Neutrophil (primary cell): ENCODE data around the gene CCDC138.

Experiments
- H3K27ac ChIP-seq: fragments of 200-600 bp; sonication (generic); 2 replicates; pipeline ENCODE4 v1.5.1; 2016; ENCODE audit warnings: mild to moderate bottlenecking, moderate library complexity
- H3K27me3 ChIP-seq: fragments of 200-600 bp; sonication (generic); 2 replicates; pipeline ENCODE4 v1.6.0; 2016; ENCODE audit warnings: mild to moderate bottlenecking
- H3K36me3 ChIP-seq: fragments of 200-600 bp; sonication (generic); 2 replicates; pipeline ENCODE4 v1.5.1; 2017
- H3K4me1 ChIP-seq, 2 experiments: fragments of 200-600 bp in 1 of 2; sonication (generic) in 1 of 2; 1 replicate in 1 of 2; 2 replicates in 1 of 2; pipeline versions ENCODE4 v1.5.1 to v1.6.1; 2013 to 2016; ENCODE audit warnings: low read depth in 1 of 2, low read length in 1 of 2, mild to moderate bottlenecking in 1 of 2, moderate library complexity in 1 of 2; ENCODE audit not compliant: control insufficient read depth in 1 of 2, insufficient read depth in 1 of 2
- H3K4me3 ChIP-seq, 2 experiments: fragments of 200-600 bp in 1 of 2; sonication (generic) in 1 of 2; 1 replicate in 1 of 2; 2 replicates in 1 of 2; pipeline ENCODE4 v1.5.1; 2013 to 2016; ENCODE audit warnings: low read depth in 1 of 2, low read length in 1 of 2, mild to moderate bottlenecking in 1 of 2, moderate library complexity in 1 of 2
- H3K9me3 ChIP-seq: fragments of 200-600 bp; sonication (generic); 2 replicates; pipeline ENCODE4 v1.5.1; 2016
- TF ChIP-seq, protein P1 (sequence below): fragments of 200-600 bp; sonication (generic); IDR thresholded peaks from 2 replicates; pipeline ENCODE4 v1.5.1; 2016; ENCODE audit warnings: antibody characterized with exemption

CCDC138 gene

DNA sequence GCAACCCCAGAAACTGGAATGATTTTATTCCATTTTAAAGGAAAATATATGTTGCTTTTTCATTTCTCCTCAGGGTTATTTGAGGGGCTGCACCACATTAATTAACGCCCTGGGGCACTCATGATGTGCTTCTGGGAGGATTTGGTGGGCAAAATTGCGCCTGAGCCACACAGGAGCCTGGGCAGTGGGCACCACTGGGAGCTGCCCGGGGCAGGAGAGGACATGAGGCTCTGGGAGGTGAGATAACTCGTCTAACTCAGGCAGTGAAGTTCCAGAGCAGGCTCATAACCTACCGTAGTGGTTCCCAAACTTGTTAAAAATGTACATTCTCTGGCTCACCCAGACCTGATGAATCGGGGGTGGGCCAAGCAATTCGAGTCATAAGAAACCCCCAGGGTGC lies 134.1 kb downstream of the CCDC138 start:
- TF ChIP-seq, protein P1, sequence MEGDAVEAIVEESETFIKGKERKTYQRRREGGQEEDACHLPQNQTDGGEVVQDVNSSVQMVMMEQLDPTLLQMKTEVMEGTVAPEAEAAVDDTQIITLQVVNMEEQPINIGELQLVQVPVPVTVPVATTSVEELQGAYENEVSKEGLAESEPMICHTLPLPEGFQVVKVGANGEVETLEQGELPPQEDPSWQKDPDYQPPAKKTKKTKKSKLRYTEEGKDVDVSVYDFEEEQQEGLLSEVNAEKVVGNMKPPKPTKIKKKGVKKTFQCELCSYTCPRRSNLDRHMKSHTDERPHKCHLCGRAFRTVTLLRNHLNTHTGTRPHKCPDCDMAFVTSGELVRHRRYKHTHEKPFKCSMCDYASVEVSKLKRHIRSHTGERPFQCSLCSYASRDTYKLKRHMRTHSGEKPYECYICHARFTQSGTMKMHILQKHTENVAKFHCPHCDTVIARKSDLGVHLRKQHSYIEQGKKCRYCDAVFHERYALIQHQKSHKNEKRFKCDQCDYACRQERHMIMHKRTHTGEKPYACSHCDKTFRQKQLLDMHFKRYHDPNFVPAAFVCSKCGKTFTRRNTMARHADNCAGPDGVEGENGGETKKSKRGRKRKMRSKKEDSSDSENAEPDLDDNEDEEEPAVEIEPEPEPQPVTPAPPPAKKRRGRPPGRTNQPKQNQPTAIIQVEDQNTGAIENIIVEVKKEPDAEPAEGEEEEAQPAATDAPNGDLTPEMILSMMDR, result no peak
- no peaks in the 10 kb centered on the region for H3K36me3 ChIP-seq
- H3K4me3 ChIP-seq, result no peak overlapping the region
- peaks cover 18% of the 10 kb centered on the region for H3K27me3 ChIP-seq
- no peaks in the 10 kb centered on the region for H3K9me3 ChIP-seq
- no peaks in the 10 kb centered on the region for H3K4me1 ChIP-seq
- no peak overlapping the region for H3K27ac ChIP-seq

DNA sequence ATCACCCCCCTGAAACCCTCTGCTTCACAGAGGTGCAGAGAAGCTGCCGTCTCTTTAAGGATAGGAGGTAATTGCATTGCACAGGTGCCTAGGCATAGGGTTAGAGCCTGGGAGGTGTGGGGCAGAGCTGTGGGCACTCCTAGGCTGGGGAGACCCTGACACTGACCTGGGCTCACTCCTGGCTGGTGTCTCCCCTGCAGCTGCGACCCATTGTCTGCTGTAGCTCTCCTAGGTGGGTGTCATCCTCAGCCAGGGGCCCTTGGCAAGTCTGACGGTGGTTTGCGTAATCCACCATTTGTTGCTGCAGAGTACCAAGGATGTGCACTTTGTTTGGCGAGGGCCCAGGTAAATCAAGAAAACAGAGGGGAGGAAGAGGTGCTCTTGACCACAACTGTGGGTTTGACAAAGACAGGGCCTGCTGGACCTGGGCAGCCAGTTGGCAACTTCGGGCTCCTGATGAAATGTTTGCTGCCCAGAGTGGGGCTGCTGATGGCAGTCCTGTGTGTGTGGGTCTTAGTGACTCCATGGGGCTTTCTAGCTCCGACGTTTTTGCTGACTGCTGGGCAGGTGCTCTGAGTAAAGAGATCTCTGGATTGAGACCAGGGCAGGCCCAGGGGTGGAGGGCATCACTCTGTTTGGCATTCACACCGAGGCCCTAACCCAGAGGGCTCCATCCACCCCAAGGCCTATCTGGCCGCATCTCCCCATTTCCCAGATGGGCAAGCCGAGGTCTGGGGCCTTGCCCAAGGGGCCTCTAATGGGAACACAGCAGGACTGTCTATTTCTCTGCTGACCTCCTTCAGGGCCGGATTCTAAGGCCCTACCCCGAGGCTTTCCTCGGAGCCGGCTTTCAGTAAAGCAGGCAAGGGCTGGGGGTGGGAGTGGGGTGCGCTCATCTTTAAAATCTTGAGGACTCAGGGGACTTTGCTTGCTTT lies 134.8 kb downstream of the CCDC138 start:
- no peaks in the 10 kb centered on the region for H3K4me1 ChIP-seq
- H3K9me3 ChIP-seq, result no peaks in the 10 kb centered on the region
- TF ChIP-seq, protein P1, result no peak
- no peaks in the 10 kb centered on the region for H3K36me3 ChIP-seq
- H3K27me3 ChIP-seq, result peaks cover 14% of the 10 kb centered on the region
- H3K27ac ChIP-seq, result no peak overlapping the region
- H3K4me3 ChIP-seq, result no peak overlapping the region

DNA sequence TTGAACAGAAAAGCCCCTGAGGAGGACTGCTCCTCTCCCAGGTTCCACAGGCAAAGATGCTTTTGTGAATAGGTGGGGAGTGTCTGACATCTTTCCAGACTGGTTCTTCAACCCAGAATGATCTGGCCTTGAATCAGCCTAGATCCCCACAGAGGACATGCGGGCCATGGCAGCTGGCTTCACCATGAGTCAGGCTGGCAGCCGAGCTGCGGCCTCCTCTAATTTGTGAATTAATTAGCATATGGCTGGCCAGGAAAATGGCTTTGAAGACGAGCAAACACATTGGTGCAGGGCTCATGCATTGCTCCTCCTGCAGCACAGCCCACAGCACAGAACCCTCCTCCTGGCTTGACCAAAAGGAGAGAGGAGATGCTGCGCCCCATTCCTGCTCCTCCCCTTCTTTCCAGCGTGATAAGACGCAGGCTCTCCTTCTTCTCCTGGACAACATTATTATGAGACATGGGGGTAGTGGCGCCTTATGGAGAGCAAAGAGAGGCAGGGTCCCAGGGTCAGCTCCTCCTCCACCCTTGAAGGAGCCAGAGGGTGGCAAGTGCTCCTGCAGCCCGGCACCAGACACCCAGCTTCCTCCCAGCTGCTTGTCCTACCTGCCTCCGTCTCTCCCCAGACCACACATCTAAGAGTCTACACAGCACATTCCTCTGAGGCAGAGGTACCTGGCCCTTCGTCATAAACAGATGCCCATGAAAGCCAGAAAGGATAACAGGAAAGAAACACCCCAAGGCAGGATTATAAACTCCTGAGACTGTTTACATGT lies 135.8 kb downstream of the CCDC138 start:
- Histone ChIP-seq H3K27me3 (peaks cover 4% of the 10 kb centered on the region), H3K36me3 (no peaks in the 10 kb centered on the region), H3K9me3 (no peaks in the 10 kb centered on the region), H3K27ac (no peak overlapping the region), H3K4me1 (no peaks in the 10 kb centered on the region), H3K4me3 (no peak overlapping the region)
- TF ChIP-seq, protein P1, result no peak

DNA sequence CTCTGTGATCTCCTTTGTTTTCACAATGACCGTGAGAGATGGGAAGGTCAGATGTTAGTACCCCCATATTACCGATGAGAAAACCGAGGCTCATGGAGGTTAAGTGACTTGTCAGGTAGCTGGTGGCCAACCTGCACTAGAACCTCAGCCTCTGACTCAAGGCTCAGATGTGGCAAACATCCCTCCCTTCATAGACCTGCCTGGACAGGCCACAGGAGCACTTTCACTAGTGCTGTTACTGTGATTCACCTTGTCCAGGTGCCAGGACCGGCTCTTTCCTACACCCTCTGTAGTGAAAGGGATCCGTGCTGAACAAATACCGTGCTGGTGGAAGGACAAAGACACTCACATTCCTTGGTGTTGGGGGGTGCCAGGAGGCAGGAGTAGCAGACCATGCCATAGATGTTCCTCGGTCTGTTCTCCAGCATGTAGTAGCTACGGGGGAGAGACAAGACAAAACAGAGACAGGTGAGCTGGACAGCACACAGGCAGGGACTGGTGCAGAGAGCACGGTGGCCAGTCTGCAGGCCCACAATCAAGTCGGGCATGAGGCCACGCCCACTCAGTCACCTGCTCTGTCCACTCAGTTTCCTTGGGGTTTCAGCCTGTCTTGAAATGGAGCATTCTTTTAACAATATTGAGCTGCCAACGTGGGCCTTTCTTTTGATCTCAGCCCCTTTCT lies 136.6 kb downstream of the CCDC138 start:
- Histone ChIP-seq H3K9me3 (no peaks in the 10 kb centered on the region), H3K27me3 (no peaks in the 10 kb centered on the region), H3K4me3 (no peak overlapping the region), H3K4me1 (no peaks in the 10 kb centered on the region), H3K27ac (no peak overlapping the region), H3K36me3 (no peaks in the 10 kb centered on the region)
- TF ChIP-seq, protein P1, result no peak

DNA sequence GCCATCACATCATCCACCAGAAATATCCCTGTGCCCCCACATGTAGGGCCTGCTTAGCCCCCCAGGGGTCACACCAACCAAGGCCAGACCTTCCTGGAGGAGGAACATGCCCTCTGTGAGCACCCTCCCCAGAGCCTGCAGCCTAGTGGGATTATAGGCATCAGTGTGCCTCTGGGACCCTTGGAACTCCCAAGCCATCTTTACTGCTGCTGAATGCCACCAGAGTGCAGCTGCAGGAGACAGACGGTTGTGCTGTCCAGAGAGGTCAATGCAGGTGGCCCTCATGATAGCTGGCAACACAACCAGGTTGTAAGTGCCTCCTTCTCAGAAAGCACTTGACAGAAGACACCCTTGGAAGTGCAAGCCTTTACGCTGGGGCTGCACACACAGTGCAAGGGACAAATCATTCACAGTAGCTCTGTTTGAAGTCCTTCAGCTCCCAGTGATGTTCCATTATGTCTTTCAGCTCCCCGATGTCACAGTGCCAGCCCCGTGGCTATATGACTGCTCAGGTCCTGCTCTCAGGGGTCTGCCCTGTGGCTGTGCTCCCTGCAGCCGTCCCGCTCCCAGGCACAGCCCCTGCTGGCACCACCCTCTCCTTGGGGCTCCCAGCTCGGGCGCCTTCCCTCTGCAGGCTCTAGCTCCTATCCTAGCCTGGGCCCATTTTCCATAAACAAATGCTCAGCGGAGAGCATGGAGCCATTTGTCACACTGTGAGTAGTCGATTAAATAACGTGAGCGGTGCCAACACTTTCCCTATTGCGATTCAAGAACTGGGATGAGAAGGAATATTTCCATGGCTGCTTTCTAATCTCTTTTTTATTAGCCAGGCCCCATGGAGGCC lies 137.4 kb downstream of the CCDC138 start:
- Histone ChIP-seq H3K36me3 (no peaks in the 10 kb centered on the region), H3K27me3 (no peaks in the 10 kb centered on the region), H3K4me3 (no peak overlapping the region), H3K27ac (no peak overlapping the region), H3K4me1 (no peaks in the 10 kb centered on the region), H3K9me3 (no peaks in the 10 kb centered on the region)
- TF ChIP-seq, protein P1, result no peak
